K562 (cell line): ENCODE data around the gene PPARD. TPM values are rescaled to one million over a fixed set of nuclear protein-coding genes. Genes with fewer than 3 reads are reported as not detected.

Source experiments
- ATAC-seq: fragments of 200-7000 bp; cut with Tn5 transposase; 3 replicates; pipeline ENCODE4 v1.9.1; 2020; ENCODE audit warnings: moderate library complexity
- BruUV-seq: library from RNA; stranded (reverse); fragments of 400-500 nt; replicated peaks from 2 replicates; lab custom pipeline; 2021; lab: Mats Ljungman, UMichigan
- CTCF ChIA-PET: fragments of 300-600 bp; formaldehyde crosslinking; extraction: SDS; loops from one replicate; lab custom pipeline; 2021; ENCODE audit warnings: low intra/inter-chr PET ratio; lab: Yijun Ruan, JAX
- POLR2A ChIA-PET: fragments of 300-600, 350-650 bp; sonication (Branson Sonifier 250); formaldehyde crosslinking; extraction: SDS; loops from one replicate; lab custom pipeline; 2021; ENCODE audit warnings: antibody characterized with exemption, inconsistent platforms; lab: Yijun Ruan, JAX
- DNase-seq, 4 experiments: peaks; one replicate each; pipeline versions ENCODE4 v3.0.0 to v3.0.0-alpha.2; 2011 to 2018; ENCODE audit warnings: low spot score in 3 of 4, mixed read lengths in 3 of 4; ENCODE audit errors: extremely low read depth in 1 of 4
- FAIRE-seq: peaks from 2 replicates; lab custom pipeline; 2011; peaks lifted over from hg19 to GRCh38; lab: Jason Lieb, UNC
- H2AFZ ChIP-seq: 2 replicates; pipeline ENCODE4 v1.6.0; 2011; ENCODE audit warnings: low read depth, low read length, control low read depth, inconsistent platforms
- H3K27ac ChIP-seq: fragments of 200-600 bp; 3 replicates; pipeline ENCODE4 v1.8.0; 2011; ENCODE audit warnings: low read depth, mild to moderate bottlenecking, control low read depth, inconsistent platforms, low read length, moderate library complexity, mixed read lengths; ENCODE audit errors: extremely low read depth
- H3K27me3 ChIP-seq, 2 experiments: fragments of 300-600 bp in 1 of 2; 2 replicates in 1 of 2; 3 replicates in 1 of 2; pipeline versions ENCODE4 v1.6.0 to v1.8.0; 2011; ENCODE audit warnings: inconsistent platforms in 2 of 2, low read length in 2 of 2, mild to moderate bottlenecking in 1 of 2, mixed read lengths in 1 of 2, moderate library complexity in 1 of 2; ENCODE audit not compliant: control insufficient read depth in 2 of 2, insufficient read depth in 2 of 2
- H3K36me3 ChIP-seq: fragments of 300-600 bp; 3 replicates; pipeline ENCODE4 v1.8.0; 2011; ENCODE audit warnings: mild to moderate bottlenecking, low read length, inconsistent platforms; ENCODE audit not compliant: control insufficient read depth, insufficient read depth
- H3K4me1 ChIP-seq, 2 experiments: fragments of 200-600 bp in 1 of 2; replicated peaks in 1 of 2; 2 replicates in 1 of 2; 3 replicates in 1 of 2; pipeline versions ENCODE4 v1.5.1 to v1.8.0; 2011; ENCODE audit warnings: inconsistent platforms in 2 of 2, low read length in 2 of 2, mild to moderate bottlenecking in 1 of 2, mixed read lengths in 1 of 2, moderate library complexity in 1 of 2; ENCODE audit not compliant: control insufficient read depth in 2 of 2, insufficient read depth in 2 of 2
- H3K4me2 ChIP-seq: 2 replicates; pipeline ENCODE4 v1.6.1; 2011; ENCODE audit warnings: low read length, control low read depth, inconsistent platforms, mixed read lengths; ENCODE audit not compliant: insufficient read depth
- H3K4me3 ChIP-seq: fragments of 200-600 bp; sonication (generic), shearing (Covaris generic); 2 replicates; pipeline ENCODE4 v1.5.1; 2016; ENCODE audit warnings: control low read depth, inconsistent platforms
- H3K79me2 ChIP-seq: fragments of 200-600 bp; 3 replicates; pipeline ENCODE4 v1.8.0; 2011; ENCODE audit warnings: low read length, inconsistent platforms; ENCODE audit not compliant: control insufficient read depth, insufficient read depth
- H3K9ac ChIP-seq, 2 experiments: 2 replicates each; pipeline versions ENCODE4 v1.6.0 to v1.6.1; 2011; ENCODE audit warnings: low read depth in 2 of 2, low read length in 2 of 2, control low read depth in 1 of 2, inconsistent platforms in 1 of 2, mild to moderate bottlenecking in 1 of 2, mixed read lengths in 1 of 2; ENCODE audit not compliant: insufficient read depth in 1 of 2
- H3K9me1 ChIP-seq: one replicate; pipeline ENCODE4 v1.6.0; 2011; ENCODE audit warnings: inconsistent platforms, mild to moderate bottlenecking, low read length, moderate library complexity; ENCODE audit not compliant: control insufficient read depth, insufficient read depth
- H3K9me3 ChIP-seq: replicated peaks from 2 replicates; pipeline ENCODE4 v1.5.1; 2011; ENCODE audit warnings: low read depth, low read length, inconsistent platforms; ENCODE audit not compliant: control insufficient read depth, insufficient read depth
- H4K20me1 ChIP-seq: replicated peaks from 2 replicates; pipeline ENCODE4 v1.6.1; 2011; ENCODE audit warnings: low read length, inconsistent platforms, mixed read lengths; ENCODE audit not compliant: control insufficient read depth, insufficient read depth
- EP400 ChIP-seq: fragments of 450-650 bp; IDR thresholded peaks from 2 replicates; pipeline ENCODE4 v1.6.1; 2017; ENCODE audit warnings: antibody characterized with exemption, mild to moderate bottlenecking, moderate library complexity
- NFXL1 ChIP-seq: fragments of 450-650 bp; formaldehyde crosslinking; IDR thresholded peaks from 2 replicates; pipeline ENCODE4 v1.4.0; 2021; ENCODE audit warnings: mild to moderate bottlenecking
- POLR2B ChIP-seq: fragments of 450-650 bp; IDR thresholded peaks from 2 replicates; pipeline ENCODE4 v1.6.1; 2018; ENCODE audit warnings: low read depth; ENCODE audit not compliant: partially characterized antibody
- SIN3B ChIP-seq: fragments of 450-650 bp; IDR thresholded peaks from 2 replicates; pipeline ENCODE4 v1.6.1; 2017; ENCODE audit warnings: low read depth, mild to moderate bottlenecking, moderate library complexity
- SMAD1 ChIP-seq: fragments of 150-350 bp; IDR thresholded peaks from 2 replicates; pipeline ENCODE4 v1.6.1; 2014; ENCODE audit warnings: low read length, low read depth; ENCODE audit not compliant: partially characterized antibody
- TGIF2 ChIP-seq: sonication (generic); formaldehyde crosslinking; IDR thresholded peaks from 2 replicates; pipeline ENCODE4 v1.8.1; 2022; ENCODE audit warnings: mild to moderate bottlenecking, missing genetic modification reagents, moderate library complexity
- ZFX ChIP-seq: sonication (generic); formaldehyde crosslinking; IDR thresholded peaks from 2 replicates; pipeline ENCODE4 v1.8.0; 2022; ENCODE audit warnings: mild to moderate bottlenecking, missing genetic modification reagents, moderate library complexity
- ZKSCAN8 ChIP-seq: fragments of 200-800 bp; sonication (Bioruptor generic); IDR thresholded peaks from 2 replicates; pipeline ENCODE4 v1.6.1; 2016; ENCODE audit warnings: missing genetic modification characterization, missing compliant biosample characterization
- ZNF24 ChIP-seq: fragments of 450-650 bp; IDR thresholded peaks from 2 replicates; pipeline ENCODE4 v1.6.1; 2016
- WGBS: fragments of 100-300 bp; shearing (Covaris generic); methylation state at CpG from one replicate; pipeline ENCODE4 v1.1.6; 2016; ENCODE audit warnings: low coverage, mixed read lengths; ENCODE audit not compliant: insufficient coverage; ENCODE audit errors: missing lambda C conversion rate; 5-methylcytosine and 5-hydroxymethylcytosine counted together
- in situ Hi-C: fragments of 300-500 bp; cut with MboI; formaldehyde crosslinking; loops from 4 replicates; pipeline ENCODE4 v1.15.0; 2018; ENCODE audit warnings: inconsistent platforms, mixed read lengths
- intact Hi-C: fragments of 100-400 bp; cut with micrococcal nuclease; formaldehyde crosslinking; loops from 2 replicates; pipeline ENCODE4 v1.14.2; 2022
- polyA plus RNA-seq, 8 experiments: library from polyadenylated mRNA; depleted of rRNA in 4 of 8; stranded (reverse) in 5 of 8; unstranded in 3 of 8; fragments of >200 nt; fragmentation: Nextera tagmentation in 2 of 8; fragmentation: Illumina TruSeq in 1 of 8; extraction: Ambion mirVana in 2 of 8; extraction: Trizol in 1 of 8; gene quantifications; 2 replicates each; pipeline versions ENCODE4 v1.2.1 to v1.2.3, GENCODE V29; 2011 to 2014; ENCODE audit warnings: inconsistent platforms in 1 of 8, missing spikeins in 1 of 8
- total RNA-seq, 7 experiments: library from RNA; depleted of rRNA in 6 of 7; stranded (reverse); fragments of >200 nt in 6 of 7; fragmentation: Illumina TruSeq in 2 of 7; extraction: Trizol in 2 of 7; gene quantifications; 2 replicates each; pipeline versions ENCODE4 v1.2.1 to v1.2.3, GENCODE V29; 2011 to 2021; ENCODE audit warnings: low replicate concordance in 1 of 7
- TF ChIP-seq, protein P1 (sequence below), 2 experiments: fragments of 450-650 bp in 1 of 2; IDR thresholded peaks; 2 replicates each; pipeline ENCODE4 v1.6.1; 2011 to 2017; ENCODE audit warnings: low read depth in 2 of 2, antibody characterized with exemption in 1 of 2, borderline replicate concordance in 1 of 2, low read length in 1 of 2, mild to moderate bottlenecking in 1 of 2, mixed read lengths in 1 of 2; ENCODE audit not compliant: control insufficient read depth in 1 of 2

PPARD gene
- total and polyA plus RNA-seq, 9 of the 15 experiments (the other 6 are each of a cell fraction or from before 2014, with no cell fraction given): 0.14 to 13.2 (median 3.8) TPM

GRCh38 chr6:35409245-35409644 is 66.9 kb downstream of the PPARD start (continued):
- TF ChIP-seq, protein P1, sequence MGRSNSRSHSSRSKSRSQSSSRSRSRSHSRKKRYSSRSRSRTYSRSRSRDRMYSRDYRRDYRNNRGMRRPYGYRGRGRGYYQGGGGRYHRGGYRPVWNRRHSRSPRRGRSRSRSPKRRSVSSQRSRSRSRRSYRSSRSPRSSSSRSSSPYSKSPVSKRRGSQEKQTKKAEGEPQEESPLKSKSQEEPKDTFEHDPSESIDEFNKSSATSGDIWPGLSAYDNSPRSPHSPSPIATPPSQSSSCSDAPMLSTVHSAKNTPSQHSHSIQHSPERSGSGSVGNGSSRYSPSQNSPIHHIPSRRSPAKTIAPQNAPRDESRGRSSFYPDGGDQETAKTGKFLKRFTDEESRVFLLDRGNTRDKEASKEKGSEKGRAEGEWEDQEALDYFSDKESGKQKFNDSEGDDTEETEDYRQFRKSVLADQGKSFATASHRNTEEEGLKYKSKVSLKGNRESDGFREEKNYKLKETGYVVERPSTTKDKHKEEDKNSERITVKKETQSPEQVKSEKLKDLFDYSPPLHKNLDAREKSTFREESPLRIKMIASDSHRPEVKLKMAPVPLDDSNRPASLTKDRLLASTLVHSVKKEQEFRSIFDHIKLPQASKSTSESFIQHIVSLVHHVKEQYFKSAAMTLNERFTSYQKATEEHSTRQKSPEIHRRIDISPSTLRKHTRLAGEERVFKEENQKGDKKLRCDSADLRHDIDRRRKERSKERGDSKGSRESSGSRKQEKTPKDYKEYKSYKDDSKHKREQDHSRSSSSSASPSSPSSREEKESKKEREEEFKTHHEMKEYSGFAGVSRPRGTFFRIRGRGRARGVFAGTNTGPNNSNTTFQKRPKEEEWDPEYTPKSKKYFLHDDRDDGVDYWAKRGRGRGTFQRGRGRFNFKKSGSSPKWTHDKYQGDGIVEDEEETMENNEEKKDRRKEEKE (IDR thresholded peaks at IDR 0.05; ENCODE audit: borderline replicate concordance in 1 of 2, control insufficient read depth in 1 of 2, low read depth in 2 of 2, low read length in 1 of 2): no peak
- TF ChIP-seq EP400 (no peak), ZFX (CRISPR knock-in tag) (no peak), SIN3B (no peak)

DNA sequence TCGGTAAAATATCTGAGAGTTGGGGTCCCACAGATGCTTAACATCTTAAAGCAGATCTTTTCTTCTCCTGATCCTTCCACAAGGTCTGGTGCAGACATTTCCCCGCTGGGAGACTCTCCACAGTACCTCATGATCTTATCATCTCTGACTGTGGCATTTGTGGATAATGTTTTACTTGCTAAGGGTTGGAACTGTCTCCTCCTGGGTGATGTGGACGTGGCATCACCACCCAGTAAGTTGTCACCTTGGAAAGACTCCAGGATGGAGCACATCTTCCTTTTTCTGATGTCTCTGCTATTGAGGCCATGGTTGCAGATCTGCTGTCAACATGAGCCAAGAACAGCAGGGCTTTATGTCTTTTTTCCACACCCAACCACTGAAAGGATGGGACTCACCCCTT is 67.8 kb downstream of the PPARD start:
- Histone ChIP-seq H3K9ac (no peak overlapping the region), H3K9me3 (no peaks in the 10 kb centered on the region), H2AFZ (no peak overlapping the region), H3K4me1 (peaks cover 4 to 7% of the 10 kb centered on the region in 2 experiments; a peak in 4 of 5 replicates), H3K4me2 (no peak overlapping the region), H3K36me3 (peaks cover 3% of the 10 kb centered on the region; the same call in 1 of the 3 replicates), H3K27ac (no peak overlapping the region), H4K20me1 (peaks cover 23% of the 10 kb centered on the region), H3K9me1 (no peaks in the 10 kb centered on the region), H3K4me3 (no peak overlapping the region), H3K27me3 (0 out of 5 replicates have a peak, but pooled peaks cover 0 to 3% of the 10 kb centered on the region in 2 experiments), H3K79me2 (no peaks in the 10 kb centered on the region)
- in situ Hi-C loops: no loop called here
- TF ChIP-seq NFXL1 (CRISPR knock-in tag): no peak
- TF ChIP-seq TGIF2: no peak
- TF ChIP-seq POLR2B: no peak
- TF ChIP-seq ZKSCAN8 (CRISPR knock-in tag): no peak
- TF ChIP-seq SMAD1: no peak
- TF ChIP-seq ZNF24: no peak
- peak; percentile 35 for FAIRE-seq
- intact Hi-C loops: no loop called here
- POLR2A ChIA-PET: no interaction called here
- no peak for ATAC-seq
- 12% methylated on average over 3 of the region's 3 CpGs for WGBS
- no peak for DNase-seq
- CTCF ChIA-PET: no interaction called here
- no TSS peak for BruUV-seq
